HG03432 (cell line): Measurements from ENCODE around the gene COLEC12.

Experiments used
- ATAC-seq: cut with Tn5 transposase; IDR thresholded peaks from one replicate; pipeline ENCODE4 v1.9.1; 2021; ENCODE audit warnings: mild to moderate bottlenecking, moderate library complexity; ENCODE audit not compliant: unreplicated experiment

Gene COLEC12

DNA sequence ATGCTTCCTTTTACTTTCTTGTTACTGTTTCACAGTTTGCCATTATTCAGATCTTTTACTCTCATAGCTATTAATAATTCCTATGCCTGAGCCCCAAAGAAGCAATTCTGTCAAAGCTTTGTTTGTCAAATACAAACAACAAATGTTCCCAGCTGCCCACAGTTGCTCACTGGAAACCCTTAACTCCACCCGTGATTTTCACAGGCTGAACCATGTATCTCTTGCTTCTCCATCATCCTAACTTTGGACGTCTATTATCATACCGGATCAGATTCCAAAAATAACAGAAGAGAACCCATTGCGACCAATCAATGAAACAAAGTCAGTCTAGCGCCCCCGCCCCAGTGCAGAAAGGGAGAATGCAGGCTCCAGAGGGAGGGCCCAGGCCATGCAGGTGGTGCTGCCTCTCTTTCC is 24.2 kb downstream of the COLEC12 start:
- no peak for ATAC-seq

DNA sequence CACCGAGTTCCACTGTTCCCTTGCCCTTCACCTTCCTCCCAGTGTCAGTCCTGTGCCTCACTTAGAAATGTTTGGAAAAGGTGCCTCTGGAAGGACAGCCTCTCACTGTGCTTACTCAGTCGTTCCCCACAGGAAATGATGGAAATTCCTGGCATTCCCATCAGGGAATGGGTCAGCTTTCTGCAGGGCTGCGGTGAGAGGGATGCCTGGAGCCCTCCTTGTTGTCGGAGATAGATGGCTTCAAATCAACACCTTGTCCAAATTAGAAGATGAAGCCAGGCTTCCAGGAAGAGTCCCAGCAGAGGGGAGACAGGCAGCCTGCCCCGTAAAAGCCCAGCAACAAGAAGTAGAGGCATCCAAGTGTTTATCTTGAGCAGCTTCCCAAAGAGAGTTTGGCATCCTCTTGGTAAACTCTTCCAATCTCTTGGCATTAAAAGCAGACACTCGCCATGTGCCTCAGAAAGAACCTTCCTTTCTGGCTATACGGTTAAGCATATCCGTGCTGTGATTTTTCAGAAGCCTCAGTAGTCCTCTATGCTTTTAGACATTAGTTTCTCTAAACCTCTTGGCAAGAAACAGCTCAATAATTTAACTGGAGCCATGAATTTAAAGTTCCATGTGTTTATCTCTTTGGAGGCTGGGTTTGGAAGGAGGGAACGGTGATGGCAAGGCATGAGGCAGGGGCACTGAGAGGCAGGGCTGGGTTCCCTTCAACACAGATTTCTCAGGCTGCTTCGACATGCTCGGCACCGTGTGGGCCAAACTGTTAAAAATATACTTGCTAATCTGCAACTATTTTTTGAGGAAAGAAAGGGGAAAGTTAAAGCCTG is 25.1 kb downstream of the COLEC12 start:
- ATAC-seq: no peak

DNA sequence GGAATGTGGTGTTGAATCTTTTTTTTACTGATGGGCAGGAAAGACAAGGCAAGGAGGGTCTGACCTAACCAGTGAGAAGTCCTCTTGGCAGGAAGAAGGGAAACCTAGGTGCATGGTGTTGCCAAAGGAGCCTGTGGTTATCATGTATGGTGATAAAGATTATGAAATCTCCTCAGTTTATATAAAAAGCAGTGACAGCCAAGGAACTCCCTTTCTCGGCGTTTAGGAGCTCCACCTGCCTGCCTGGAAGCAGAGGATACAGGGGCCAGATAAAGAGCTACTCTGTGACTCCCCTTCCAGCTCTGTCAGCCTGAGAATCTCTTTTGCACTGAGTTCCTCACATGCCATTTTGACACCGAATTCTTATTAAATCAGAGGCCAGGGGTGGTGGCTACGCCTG is 26.1 kb downstream of the COLEC12 start:
- no peak for ATAC-seq

GRCh38 chr18:473802-474201 is 26.7 kb downstream of the COLEC12 start:
- ATAC-seq: no peak

- ATAC-seq: no peak
Observed at GRCh38 chr18:471716-472115, 28.8 kb downstream of the COLEC12 start.

DNA sequence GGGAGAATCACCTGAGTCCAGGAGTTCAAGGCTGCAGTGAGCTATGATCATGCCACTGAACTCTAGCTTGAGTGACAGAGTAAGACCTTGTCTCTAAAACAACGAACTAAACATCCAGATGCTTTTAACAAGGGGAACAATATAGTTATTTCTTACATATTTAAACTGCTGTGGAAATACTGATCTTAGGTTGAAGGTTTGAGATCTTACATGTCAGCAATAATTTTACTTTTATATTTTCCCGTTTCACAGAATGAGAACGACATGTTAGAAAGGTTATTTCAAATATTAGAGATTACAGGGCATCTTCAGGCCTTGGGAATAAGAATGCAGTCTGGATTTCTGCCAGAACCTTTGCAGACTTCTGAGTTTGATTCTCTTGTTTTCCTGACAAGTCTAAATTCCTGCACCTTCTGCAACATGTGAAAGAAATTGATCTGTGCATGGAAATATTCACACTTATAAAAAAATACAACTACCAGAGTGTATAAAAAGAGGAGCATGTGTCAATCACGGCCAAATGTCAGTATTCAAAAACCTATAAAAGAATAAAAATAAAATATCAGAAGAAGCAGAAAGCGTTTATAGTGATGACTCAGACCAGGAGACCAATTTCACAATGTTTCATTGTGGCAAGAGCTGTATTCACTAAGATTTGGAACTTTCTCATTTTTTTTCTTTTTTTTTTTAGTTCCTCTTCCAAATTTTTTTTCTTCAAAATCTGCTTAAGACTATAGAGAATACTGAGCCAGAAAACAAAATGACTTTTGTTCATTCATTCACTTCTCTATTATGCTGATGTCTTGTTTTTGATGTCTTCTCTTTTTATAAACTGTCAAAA is 29.6 kb downstream of the COLEC12 start:
- ATAC-seq: no peak

- ATAC-seq: no peak
Observed at GRCh38 chr18:468955-469790, 31.3 kb downstream of the COLEC12 start.

DNA sequence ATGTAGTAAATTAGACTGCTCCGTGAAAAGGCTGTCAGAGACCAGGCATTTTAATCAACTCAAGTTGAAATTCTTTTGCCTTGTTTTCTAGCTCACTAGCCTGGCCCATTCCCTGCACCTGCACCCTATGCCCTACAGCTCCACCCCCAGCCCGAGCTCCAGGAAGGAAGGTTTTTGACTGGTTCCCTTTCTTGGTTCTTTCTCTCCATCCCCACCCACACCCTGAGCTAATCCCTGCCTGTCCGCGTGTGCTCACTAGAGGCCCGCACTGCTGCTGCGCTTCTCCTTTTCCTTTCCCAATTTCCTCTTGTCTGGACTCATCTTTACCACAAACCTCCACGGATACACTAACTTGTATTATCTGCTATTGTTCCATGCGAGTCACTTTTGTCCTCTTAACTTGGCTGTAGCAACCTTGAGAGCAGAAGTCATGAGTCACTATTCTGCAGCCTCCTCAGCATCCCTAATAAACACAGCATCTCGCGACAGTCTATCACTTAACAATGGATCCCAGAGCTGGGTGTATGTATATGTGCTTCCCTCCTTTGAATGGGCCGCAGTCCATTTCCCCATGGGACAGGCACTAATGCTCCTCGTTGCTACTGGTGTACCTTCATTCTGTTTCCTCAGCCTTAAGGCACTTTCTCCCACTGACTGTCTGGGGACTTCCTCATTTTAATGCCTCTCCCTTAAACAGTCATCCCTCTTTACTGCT is 36.5 kb downstream of the COLEC12 start:
- ATAC-seq: no peak

- no peak for ATAC-seq
Observed at GRCh38 chr18:463403-463802, 37.1 kb downstream of the COLEC12 start.

DNA sequence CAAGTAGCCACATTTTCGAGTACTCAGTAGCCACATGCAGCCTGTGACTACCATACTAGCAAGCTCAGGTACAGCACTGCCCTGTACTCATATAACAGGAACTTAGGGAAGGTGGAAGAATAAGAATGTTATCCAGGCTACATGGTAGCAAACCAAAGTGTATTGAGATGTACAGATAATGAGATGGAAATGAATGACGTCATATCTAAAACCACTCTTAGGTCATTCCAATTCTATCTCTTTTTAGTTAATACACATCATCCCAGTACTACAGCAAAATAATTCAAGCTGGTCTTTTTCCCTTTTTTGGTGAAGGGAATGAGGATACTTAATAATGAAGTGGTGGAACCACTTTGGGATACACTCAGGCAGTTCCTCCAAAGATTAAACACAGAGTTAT is 38.7 kb downstream of the COLEC12 start:
- ATAC-seq: no peak

DNA sequence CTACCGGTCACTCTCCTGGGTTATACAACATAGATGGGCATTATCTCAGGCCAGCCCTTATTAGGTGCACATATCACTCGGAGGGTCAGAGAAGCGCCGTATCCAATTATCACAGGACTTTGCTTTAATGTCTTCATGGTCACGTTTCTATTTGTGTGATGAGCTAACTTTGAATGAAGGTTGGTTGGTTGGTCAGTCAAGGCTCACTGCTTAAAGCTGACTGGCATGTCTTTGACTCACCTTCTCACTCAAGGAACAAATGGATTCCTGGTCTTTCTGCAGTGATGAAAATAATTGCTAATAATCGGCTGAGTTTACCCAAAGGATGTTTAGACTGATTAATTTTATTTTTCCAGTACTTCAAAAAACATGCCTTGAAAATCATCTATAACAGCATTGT is 39.7 kb downstream of the COLEC12 start:
- no peak for ATAC-seq

DNA sequence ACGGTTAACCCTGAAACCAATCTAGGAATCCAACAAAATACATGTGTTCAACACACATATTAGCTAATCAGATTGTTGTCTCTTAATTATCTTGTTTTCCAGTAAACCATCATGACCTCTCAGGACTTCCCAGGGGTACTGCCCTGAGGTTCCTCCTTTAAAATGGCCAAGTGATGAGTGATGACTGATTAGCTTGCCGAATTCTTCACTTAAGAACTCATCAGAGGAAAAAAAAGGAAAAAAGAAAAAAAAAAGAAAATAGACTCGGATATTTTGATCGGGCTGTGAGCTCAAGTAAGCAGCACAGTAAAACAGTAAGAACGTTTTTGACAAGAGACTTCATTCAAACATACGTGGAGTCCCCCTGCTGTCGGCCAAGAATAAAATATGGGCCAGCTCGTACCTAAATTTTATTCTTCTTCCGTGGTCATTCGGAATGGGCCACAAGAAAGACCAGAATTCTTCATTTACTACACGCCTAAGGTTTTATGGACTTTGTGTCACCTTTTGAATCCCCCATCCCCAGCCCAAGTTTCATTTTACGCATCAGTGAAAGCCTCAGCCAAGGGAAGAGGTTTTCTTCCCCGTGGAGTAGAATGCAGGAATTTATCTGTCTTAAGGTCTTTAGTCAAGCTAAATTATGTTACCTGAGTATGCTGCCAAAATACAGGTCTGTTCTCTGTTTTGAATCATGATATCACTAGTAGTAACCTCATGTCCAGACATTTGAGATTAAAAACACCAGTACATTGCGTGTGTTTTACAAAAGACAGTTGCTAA is 40.5 kb downstream of the COLEC12 start:
- no peak for ATAC-seq

- no peak for ATAC-seq
Observed at GRCh38 chr18:457521-458412, 42.7 kb downstream of the COLEC12 start.

- ATAC-seq: no peak
Observed at GRCh38 chr18:457140-457519, 43.4 kb downstream of the COLEC12 start.

DNA sequence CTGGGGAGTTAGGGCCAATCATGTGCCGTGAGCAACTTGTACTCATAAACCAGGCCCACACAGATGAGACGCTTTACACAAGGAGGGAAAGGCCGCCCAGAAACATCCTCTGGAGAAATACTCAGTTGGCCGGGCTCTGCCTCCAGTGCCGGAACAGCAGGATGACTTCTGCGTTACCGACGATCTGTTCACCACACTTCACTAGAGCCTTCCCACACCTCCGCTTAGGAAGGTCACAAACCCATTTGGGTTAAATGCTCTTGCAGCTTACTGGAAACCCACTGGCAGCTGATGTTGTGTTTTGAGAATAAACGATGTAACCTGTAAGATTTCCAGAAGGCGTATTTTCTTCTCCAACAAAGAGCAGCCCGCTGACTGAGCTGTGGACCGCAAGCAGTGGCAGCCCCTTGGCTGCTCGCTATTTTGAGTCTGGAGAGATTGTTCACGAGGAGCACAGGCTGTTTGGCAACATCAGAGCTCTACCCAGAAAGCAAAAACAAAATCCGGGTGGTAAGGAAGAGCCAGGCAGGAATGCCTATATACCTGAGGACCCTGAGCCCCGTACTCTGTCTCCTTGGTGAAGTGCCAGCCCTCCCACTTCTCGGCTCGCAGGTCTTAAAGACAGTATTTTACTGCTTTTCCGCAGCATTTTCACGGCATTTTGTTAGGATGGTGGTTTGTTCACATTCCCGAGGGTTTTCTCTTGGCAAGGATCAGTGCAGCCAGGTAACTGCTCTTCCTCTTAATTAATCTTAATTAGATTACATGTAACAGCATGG is 44.0 kb downstream of the COLEC12 start:
- no peak for ATAC-seq

DNA sequence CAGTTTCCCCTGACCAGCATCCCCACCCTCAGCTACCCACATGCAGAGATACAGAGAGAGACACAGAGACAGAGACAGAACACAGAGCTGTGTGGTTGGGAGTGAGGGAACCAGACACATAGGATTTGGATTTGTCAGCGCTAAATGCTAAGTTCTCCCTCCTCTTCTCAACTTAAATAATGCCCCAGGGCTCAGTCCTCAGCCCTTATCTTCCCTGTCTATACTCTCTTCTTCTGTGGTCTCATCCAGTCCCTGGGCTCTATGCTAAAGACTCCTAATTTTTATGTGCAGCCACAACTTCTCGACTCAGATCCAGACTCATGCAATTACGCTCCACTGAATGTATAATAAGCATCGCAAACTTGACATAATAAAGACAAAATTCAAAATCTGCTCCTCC is 47.1 kb downstream of the COLEC12 start:
- no peak for ATAC-seq

- no peak for ATAC-seq
Observed at GRCh38 chr18:452816-453215, 47.7 kb downstream of the COLEC12 start.

DNA sequence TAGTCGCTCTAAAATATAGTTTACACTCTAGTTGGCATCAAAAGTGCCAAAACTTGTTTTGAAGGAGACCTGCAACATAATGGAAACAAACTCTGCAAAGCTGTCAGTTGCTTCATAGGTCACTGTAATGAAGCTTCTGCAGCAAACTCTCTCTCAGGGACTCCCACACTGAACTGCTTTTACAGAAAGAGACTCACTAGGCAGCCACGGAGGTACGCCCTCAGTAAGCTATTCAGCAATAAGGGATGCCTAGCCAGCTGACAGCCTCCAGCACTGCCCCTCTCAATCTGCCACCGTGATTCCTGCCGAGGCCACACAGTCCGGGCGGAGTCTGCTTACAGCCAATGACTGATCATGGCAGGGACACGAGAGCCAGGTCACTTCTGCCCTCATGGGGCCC is 51.1 kb downstream of the COLEC12 start:
- ATAC-seq: no peak
